Measurements from ENCODE around the gene CHCHD4. TPM values are rescaled to one million over a fixed set of nuclear protein-coding genes. Genes with fewer than 3 reads are reported as not detected.

The CHCHD4 gene
- total RNA-seq, 1 experiment from 2014 or later: 33.5 TPM

- Histone ChIP-seq H3K9me3 (ENCODE audit: low read depth, low read length, poor library complexity, severe bottlenecking) (no peaks in the 10 kb centered on the region), H3K36me3 (ENCODE audit: insufficient read depth, low read length, poor library complexity, severe bottlenecking) (peaks cover 52% of the 10 kb centered on the region), H3K4me3 (ENCODE audit: low read depth, low read length, poor library complexity, severe bottlenecking) (no peak overlapping the region), H3K27me3 (replicated peaks; ENCODE audit: insufficient read depth, low read depth, low read length, poor library complexity) (no peaks in the 10 kb centered on the region), H3K27ac (ENCODE audit: low read depth, low read length, poor library complexity, severe bottlenecking) (no peak overlapping the region), H3K4me1 (ENCODE audit: insufficient read depth, low read length, poor library complexity, severe bottlenecking) (peaks cover 18% of the 10 kb centered on the region)
- TF ChIP-seq CTCF (conservative IDR thresholded peaks at IDR 0.05; ENCODE audit: low read depth, low read length): no peak
- TF ChIP-seq EZH2 (IDR thresholded peaks at IDR 0.05; ENCODE audit: borderline replicate concordance, low read depth, low read length, poor library complexity, severe bottlenecking): no peak
- ChIA-PET CTCF (no interaction called here), POLR2A (ENCODE audit: low non-redundant PET) (no interaction called here)
- no peak for DNase-seq (ENCODE audit: low spot score)
- BruUV-seq (replicated peaks): no TSS peak
- intact Hi-C loops (cut with micrococcal nuclease; ENCODE audit: unreplicated experiment): loop anchor here (5.0 kb wide), 1 partner anchor 50 kb away; the partner anchor contains the start of genes LSM3 and XPC
These were observed 3.0 kb upstream of the CHCHD4 start for GRCh38 chr3:14127516-14128161.

GRCh38 chr3:14126887-14127505, 2.3 kb upstream of the CHCHD4 start:
- DNase-seq (ENCODE audit: low spot score): no peak
- no TSS peak for BruUV-seq (replicated peaks)
- no peak overlapping the region for H3K27ac ChIP-seq (ENCODE audit: low read depth, low read length, poor library complexity, severe bottlenecking)
- CTCF ChIA-PET: no interaction called here
- intact Hi-C loops (cut with micrococcal nuclease; ENCODE audit: unreplicated experiment): loop anchor here (5.0 kb wide), 1 partner anchor 50 kb away; the partner anchor contains the start of genes LSM3 and XPC
- POLR2A ChIA-PET (ENCODE audit: low non-redundant PET): no interaction called here
- H3K4me1 ChIP-seq (ENCODE audit: insufficient read depth, low read length, poor library complexity, severe bottlenecking): peaks cover 19% of the 10 kb centered on the region
- H3K9me3 ChIP-seq (ENCODE audit: low read depth, low read length, poor library complexity, severe bottlenecking): no peaks in the 10 kb centered on the region
- H3K4me3 ChIP-seq (ENCODE audit: low read depth, low read length, poor library complexity, severe bottlenecking): no peak overlapping the region
- no peak for TF ChIP-seq CTCF (conservative IDR thresholded peaks at IDR 0.05; ENCODE audit: low read depth, low read length)
- peaks cover 47% of the 10 kb centered on the region for H3K36me3 ChIP-seq (ENCODE audit: insufficient read depth, low read length, poor library complexity, severe bottlenecking)
- H3K27me3 ChIP-seq (replicated peaks; ENCODE audit: insufficient read depth, low read depth, low read length, poor library complexity): no peaks in the 10 kb centered on the region

GRCh38 chr3:14126017-14126886, 1.6 kb upstream of the CHCHD4 start:
- TSS peak; percentile 22 for BruUV-seq (replicated peaks)
- ChIA-PET CTCF (interaction anchor here (0.7 to 3.0 kb wide), 2 partner anchors 229 to 405 kb away, joined by 5 to 18 read pairs; no protein-coding TSS in a partner anchor), POLR2A (ENCODE audit: low non-redundant PET) (no interaction called here)
- Histone ChIP-seq H3K27me3 (replicated peaks; ENCODE audit: insufficient read depth, low read depth, low read length, poor library complexity) (no peaks in the 10 kb centered on the region), H3K27ac (ENCODE audit: low read depth, low read length, poor library complexity, severe bottlenecking) (peak overlapping the region; percentile 83), H3K4me3 (ENCODE audit: low read depth, low read length, poor library complexity, severe bottlenecking) (peak overlapping the region; percentile 90), H3K4me1 (ENCODE audit: insufficient read depth, low read length, poor library complexity, severe bottlenecking) (peaks cover 19% of the 10 kb centered on the region), H3K36me3 (ENCODE audit: insufficient read depth, low read length, poor library complexity, severe bottlenecking) (peaks cover 40% of the 10 kb centered on the region), H3K9me3 (ENCODE audit: low read depth, low read length, poor library complexity, severe bottlenecking) (no peaks in the 10 kb centered on the region)
- no peak for DNase-seq (ENCODE audit: low spot score)
- no peak for TF ChIP-seq CTCF (conservative IDR thresholded peaks at IDR 0.05; ENCODE audit: low read depth, low read length)
- no peak for TF ChIP-seq EZH2 (IDR thresholded peaks at IDR 0.05; ENCODE audit: borderline replicate concordance, low read depth, low read length, poor library complexity, severe bottlenecking)
- intact Hi-C loops (cut with micrococcal nuclease; ENCODE audit: unreplicated experiment): loop anchor here (5.0 kb wide), 1 partner anchor 51 kb away; the partner anchor contains the start of genes LSM3 and XPC
